ENCODE data around the gene GARS1. TPM values are rescaled to one million over a fixed set of nuclear protein-coding genes. Genes with fewer than 3 reads are reported as not detected.

The GARS1 gene
- total RNA-seq, 1 experiment from 2014 or later: 294 TPM

- no peak for DNase-seq (ENCODE audit: low spot score)
- ChIA-PET POLR2A (ENCODE audit: low non-redundant PET) (no interaction called here), CTCF (no interaction called here)
- no peaks in the 10 kb centered on the region for H3K36me3 ChIP-seq (ENCODE audit: insufficient read depth, low read length, poor library complexity, severe bottlenecking)
- BruUV-seq (replicated peaks): no TSS peak
- no peaks in the 10 kb centered on the region for H3K27me3 ChIP-seq (replicated peaks; ENCODE audit: insufficient read depth, low read depth, low read length, poor library complexity)
- H3K4me3 ChIP-seq (ENCODE audit: low read depth, low read length, poor library complexity, severe bottlenecking): no peak overlapping the region
- intact Hi-C loops (cut with micrococcal nuclease; ENCODE audit: unreplicated experiment): no loop called here
- no peaks in the 10 kb centered on the region for H3K4me1 ChIP-seq (ENCODE audit: insufficient read depth, low read length, poor library complexity, severe bottlenecking)
- no peak for TF ChIP-seq EZH2 (IDR thresholded peaks at IDR 0.05; ENCODE audit: borderline replicate concordance, low read depth, low read length, poor library complexity, severe bottlenecking)
- no peak for TF ChIP-seq CTCF (conservative IDR thresholded peaks at IDR 0.05; ENCODE audit: low read depth, low read length)
- H3K9me3 ChIP-seq (ENCODE audit: low read depth, low read length, poor library complexity, severe bottlenecking): no peaks in the 10 kb centered on the region
- no peak overlapping the region for H3K27ac ChIP-seq (ENCODE audit: low read depth, low read length, poor library complexity, severe bottlenecking)
Measured at GRCh38 chr7:30654296-30655090, 59.8 kb downstream of the GARS1 start.

GRCh38 chr7:30655096-30655970 is 60.7 kb downstream of the GARS1 start:
- Histone ChIP-seq H3K27me3 (replicated peaks; ENCODE audit: insufficient read depth, low read depth, low read length, poor library complexity) (no peaks in the 10 kb centered on the region), H3K36me3 (ENCODE audit: insufficient read depth, low read length, poor library complexity, severe bottlenecking) (no peaks in the 10 kb centered on the region), H3K9me3 (ENCODE audit: low read depth, low read length, poor library complexity, severe bottlenecking) (no peaks in the 10 kb centered on the region), H3K4me3 (ENCODE audit: low read depth, low read length, poor library complexity, severe bottlenecking) (no peak overlapping the region), H3K4me1 (ENCODE audit: insufficient read depth, low read length, poor library complexity, severe bottlenecking) (no peaks in the 10 kb centered on the region), H3K27ac (ENCODE audit: low read depth, low read length, poor library complexity, severe bottlenecking) (no peak overlapping the region)
- POLR2A ChIA-PET (ENCODE audit: low non-redundant PET): no interaction called here
- intact Hi-C loops (cut with micrococcal nuclease; ENCODE audit: unreplicated experiment): no loop called here
- no peak for DNase-seq (ENCODE audit: low spot score)
- BruUV-seq (replicated peaks): no TSS peak
- CTCF ChIA-PET: no interaction called here
- TF ChIP-seq CTCF (conservative IDR thresholded peaks at IDR 0.05; ENCODE audit: low read depth, low read length): no peak
- no peak for TF ChIP-seq EZH2 (IDR thresholded peaks at IDR 0.05; ENCODE audit: borderline replicate concordance, low read depth, low read length, poor library complexity, severe bottlenecking)

GRCh38 chr7:30656006-30656957 is 61.6 kb downstream of the GARS1 start:
- POLR2A ChIA-PET (ENCODE audit: low non-redundant PET): no interaction called here
- Histone ChIP-seq H3K9me3 (ENCODE audit: low read depth, low read length, poor library complexity, severe bottlenecking) (no peaks in the 10 kb centered on the region), H3K27me3 (replicated peaks; ENCODE audit: insufficient read depth, low read depth, low read length, poor library complexity) (no peaks in the 10 kb centered on the region), H3K4me3 (ENCODE audit: low read depth, low read length, poor library complexity, severe bottlenecking) (no peak overlapping the region), H3K4me1 (ENCODE audit: insufficient read depth, low read length, poor library complexity, severe bottlenecking) (no peaks in the 10 kb centered on the region), H3K36me3 (ENCODE audit: insufficient read depth, low read length, poor library complexity, severe bottlenecking) (no peaks in the 10 kb centered on the region), H3K27ac (ENCODE audit: low read depth, low read length, poor library complexity, severe bottlenecking) (no peak overlapping the region)
- CTCF ChIA-PET: no interaction called here
- no peak for DNase-seq (ENCODE audit: low spot score)
- no TSS peak for BruUV-seq (replicated peaks)
- TF ChIP-seq CTCF (conservative IDR thresholded peaks at IDR 0.05; ENCODE audit: low read depth, low read length): no peak
- TF ChIP-seq EZH2 (IDR thresholded peaks at IDR 0.05; ENCODE audit: borderline replicate concordance, low read depth, low read length, poor library complexity, severe bottlenecking): no peak
- intact Hi-C loops (cut with micrococcal nuclease; ENCODE audit: unreplicated experiment): no loop called here

Measured in A673 (cell line).